Activated CD4-positive, alpha-beta T cell treated with anti-CD3 and anti-CD28 coated beads for 36 hours (primary cell): ENCODE measurements around the gene WDR93. TPM values are rescaled to one million over a fixed set of nuclear protein-coding genes. Genes with fewer than 3 reads are reported as not detected.
"Not testable (repeated sequence)": the region's sequence is repeated elsewhere in the genome, so short reads cannot be mapped to it uniquely, and the experiment has no call there.

ENCODE experiments used
- ATAC-seq: fragments of 200-7000 bp; cut with Tn5 transposase; one replicate; pipeline ENCODE4 v1.10.0; 2021; ENCODE audit warnings: mild to moderate bottlenecking, moderate library complexity
- CTCF ChIA-PET: fragments of 350-600 bp; sonication (Branson Sonifier 250); formaldehyde crosslinking; loops from one replicate; lab custom pipeline; 2021; ENCODE audit warnings: antibody characterized with exemption; lab: Charles Lee
- POLR2A ChIA-PET: fragments of 350-600 bp; sonication (Branson Sonifier 250); formaldehyde crosslinking; loops from one replicate; lab custom pipeline; 2021; ENCODE audit warnings: antibody characterized with exemption, inconsistent platforms; lab: Charles Lee
- DNase-seq: peaks from one replicate; pipeline ENCODE4 v3.0.0-alpha.2; 2020
- H3K27ac Mint-ChIP-seq: one replicate; pipeline ENCODE4 v1.8.0; 2021; ENCODE audit warnings: mixed read lengths
- H3K27me3 Mint-ChIP-seq: one replicate; pipeline ENCODE4 v1.8.0; 2021; ENCODE audit warnings: mixed read lengths
- H3K36me3 Mint-ChIP-seq: one replicate; pipeline ENCODE4 v1.8.0; 2021; ENCODE audit warnings: low read depth, mixed read lengths
- H3K4me1 Mint-ChIP-seq: one replicate; pipeline ENCODE4 v1.8.0; 2021; ENCODE audit warnings: mixed read lengths
- H3K4me3 Mint-ChIP-seq: one replicate; pipeline ENCODE4 v1.8.0; 2021; ENCODE audit warnings: mild to moderate bottlenecking, moderate library complexity, mixed read lengths
- H3K9me3 Mint-ChIP-seq: one replicate; pipeline ENCODE4 v1.8.0; 2021; ENCODE audit warnings: low read depth, mixed read lengths
- intact Hi-C, 2 experiments: fragments of 100-400 bp; cut with DNase I in 1 of 2; cut with micrococcal nuclease in 1 of 2; formaldehyde crosslinking; loops; one replicate each; pipeline versions ENCODE4 v1.14.2 to v1.15.1; 2022 to 2024; cut with DNase I, micrococcal nuclease
- total RNA-seq, 2 experiments: library from RNA; stranded (reverse); gene quantifications; one replicate each; pipeline ENCODE4 v1.2.3, GENCODE V29; 2021

WDR93 gene
- total RNA-seq, 2 experiments from 2014 or later = not detected

GRCh38 chr15:89673165-89673512 lies 17.5 kb upstream of the WDR93 start:
- peak; percentile 52 for DNase-seq
- no peaks in the 10 kb centered on the region for H3K9me3 Mint-ChIP-seq
- H3K4me3 Mint-ChIP-seq = no peak overlapping the region
- H3K36me3 Mint-ChIP-seq = no peaks in the 10 kb centered on the region
- ChIA-PET POLR2A (no interaction called here), CTCF (interaction anchor here (0.5 to 1.8 kb wide), 6 partner anchors 16 to 415 kb away, joined by 3 to 7 read pairs (median 4); no protein-coding TSS in a partner anchor)
- H3K27ac Mint-ChIP-seq = no peak overlapping the region
- H3K27me3 Mint-ChIP-seq = no peaks in the 10 kb centered on the region
- intact Hi-C loops = no loop called here
- H3K4me1 Mint-ChIP-seq = no peaks in the 10 kb centered on the region
- ATAC-seq = peak; percentile 55

GRCh38 chr15:89674526-89674925 lies 16.1 kb upstream of the WDR93 start:
- H3K4me3 Mint-ChIP-seq = no peak overlapping the region
- intact Hi-C loops = no loop called here
- ChIA-PET CTCF (interaction anchor here (1.0 to 1.8 kb wide), 3 partner anchors 14 to 28 kb away, joined by 3 to 5 read pairs (median 4); no protein-coding TSS in a partner anchor), POLR2A (no interaction called here)
- no peaks in the 10 kb centered on the region for H3K4me1 Mint-ChIP-seq
- ATAC-seq = no peak
- no peak overlapping the region for H3K27ac Mint-ChIP-seq
- H3K36me3 Mint-ChIP-seq = no peaks in the 10 kb centered on the region
- H3K9me3 Mint-ChIP-seq = no peaks in the 10 kb centered on the region
- no peaks in the 10 kb centered on the region for H3K27me3 Mint-ChIP-seq
- DNase-seq = no peak

GRCh38 chr15:89675606-89676005 lies 15.0 kb upstream of the WDR93 start:
- no peaks in the 10 kb centered on the region for H3K4me1 Mint-ChIP-seq
- H3K4me3 Mint-ChIP-seq = no peak overlapping the region
- intact Hi-C loops = no loop called here
- no peaks in the 10 kb centered on the region for H3K36me3 Mint-ChIP-seq
- ChIA-PET POLR2A (no interaction called here), CTCF (interaction anchor here (0.6 to 0.8 kb wide), 4 partner anchors 10 to 1853 kb away, joined by 3 read pairs; no protein-coding TSS in a partner anchor)
- no peak overlapping the region for H3K27ac Mint-ChIP-seq
- no peaks in the 10 kb centered on the region for H3K27me3 Mint-ChIP-seq
- ATAC-seq (no peak), DNase-seq (no peak)
- no peaks in the 10 kb centered on the region for H3K9me3 Mint-ChIP-seq

- POLR2A ChIA-PET = interaction anchor here (0.6 kb wide), 1 partner anchor 98 kb away, joined by 6 read pairs; no protein-coding TSS in a partner anchor
- no peaks in the 10 kb centered on the region for H3K36me3 Mint-ChIP-seq
- DNase-seq (no peak), ATAC-seq (no peak)
- CTCF ChIA-PET = no interaction called here
- no peaks in the 10 kb centered on the region for H3K9me3 Mint-ChIP-seq
- no peaks in the 10 kb centered on the region for H3K27me3 Mint-ChIP-seq
- H3K4me3 Mint-ChIP-seq = no peak overlapping the region
- intact Hi-C loops = no loop called here
- no peak overlapping the region for H3K27ac Mint-ChIP-seq
- no peaks in the 10 kb centered on the region for H3K4me1 Mint-ChIP-seq
These were observed 13.2 kb upstream of the WDR93 start for GRCh38 chr15:89677381-89677780.

GRCh38 chr15:89679212-89679611 lies 11.4 kb upstream of the WDR93 start, which contains the start of gene PLIN1:
Gene PLIN1 (minus strand): TSS chr15:89679367. CDS start chr15:89677489, 1,878 bp downstream.
- no peaks in the 10 kb centered on the region for H3K9me3 Mint-ChIP-seq
- CTCF ChIA-PET = interaction anchor here (0.7 kb wide), 1 partner anchor 10 kb away, joined by 3 read pairs; no protein-coding TSS in a partner anchor
- H3K4me1 Mint-ChIP-seq = no peaks in the 10 kb centered on the region
- DNase-seq = no peak
- H3K36me3 Mint-ChIP-seq = peaks cover 6% of the 10 kb centered on the region
- no peaks in the 10 kb centered on the region for H3K27me3 Mint-ChIP-seq
- intact Hi-C loops = no loop called here
- H3K4me3 Mint-ChIP-seq = no peak within 1 kb of the TSS
- no peak within 1 kb of the TSS for H3K27ac Mint-ChIP-seq
- POLR2A ChIA-PET = no interaction called here
- ATAC-seq = no peak

- no peak overlapping the region for H3K4me3 Mint-ChIP-seq
- H3K4me1 Mint-ChIP-seq = no peaks in the 10 kb centered on the region
- H3K27ac Mint-ChIP-seq = no peak overlapping the region
- H3K27me3 Mint-ChIP-seq = no peaks in the 10 kb centered on the region
- peaks cover 6% of the 10 kb centered on the region for H3K36me3 Mint-ChIP-seq
- DNase-seq (no peak), ATAC-seq (no peak)
- no peaks in the 10 kb centered on the region for H3K9me3 Mint-ChIP-seq
- CTCF ChIA-PET = no interaction called here
- intact Hi-C loops = no loop called here
- POLR2A ChIA-PET = no interaction called here
These were observed 10.2 kb upstream of the WDR93 start for GRCh38 chr15:89680282-89680873.

- H3K27ac Mint-ChIP-seq = no peak overlapping the region
- peaks cover 9% of the 10 kb centered on the region for H3K36me3 Mint-ChIP-seq
- ChIA-PET POLR2A (no interaction called here), CTCF (no interaction called here)
- no peaks in the 10 kb centered on the region for H3K9me3 Mint-ChIP-seq
- no peak overlapping the region for H3K4me3 Mint-ChIP-seq
- no peaks in the 10 kb centered on the region for H3K27me3 Mint-ChIP-seq
- DNase-seq = no peak
- no peaks in the 10 kb centered on the region for H3K4me1 Mint-ChIP-seq
- ATAC-seq = no peak
- intact Hi-C loops = no loop called here
These were observed 9.5 kb upstream of the WDR93 start for GRCh38 chr15:89681146-89681545.

- intact Hi-C loops = no loop called here
- Mint-ChIP-seq H3K27me3 (no peaks in the 10 kb centered on the region), H3K4me3 (no peak overlapping the region), H3K4me1 (peaks cover 10% of the 10 kb centered on the region), H3K9me3 (no peaks in the 10 kb centered on the region), H3K27ac (no peak overlapping the region), H3K36me3 (peaks cover 9% of the 10 kb centered on the region)
- ChIA-PET CTCF (interaction anchor here (0.6 kb wide), 1 partner anchor 68 kb away, joined by 3 read pairs; no protein-coding TSS in a partner anchor), POLR2A (no interaction called here)
- DNase-seq (no peak), ATAC-seq (no peak)
These were observed 4.6 kb upstream of the WDR93 start for GRCh38 chr15:89685995-89686394.

GRCh38 chr15:89686522-89686921 lies 4.1 kb upstream of the WDR93 start:
- Mint-ChIP-seq H3K27ac (no peak overlapping the region), H3K27me3 (no peaks in the 10 kb centered on the region), H3K9me3 (no peaks in the 10 kb centered on the region), H3K4me1 (peaks cover 12% of the 10 kb centered on the region), H3K4me3 (no peak overlapping the region), H3K36me3 (peaks cover 9% of the 10 kb centered on the region)
- CTCF ChIA-PET = interaction anchor here (0.6 kb wide), 1 partner anchor 69 kb away, joined by 3 read pairs; no protein-coding TSS in a partner anchor
- POLR2A ChIA-PET = no interaction called here
- ATAC-seq = no peak
- no peak for DNase-seq
- intact Hi-C loops = no loop called here

- CTCF ChIA-PET = interaction anchor here (0.6 to 1.9 kb wide), 2 partner anchors 16 to 20 kb away, joined by 3 to 5 read pairs; no protein-coding TSS in a partner anchor
- H3K4me1 Mint-ChIP-seq = peaks cover 12% of the 10 kb centered on the region
These were observed 708 bp upstream of the WDR93 start for GRCh38 chr15:89689930-89690275.

GRCh38 chr15:89693091-89693490 lies 2.5 kb downstream of the WDR93 start:
- no peak for DNase-seq
- Mint-ChIP-seq H3K4me1 (peaks cover 12% of the 10 kb centered on the region), H3K4me3 (no peak overlapping the region), H3K9me3 (no peaks in the 10 kb centered on the region), H3K36me3 (no peaks in the 10 kb centered on the region), H3K27me3 (no peaks in the 10 kb centered on the region), H3K27ac (no peak overlapping the region)
- ChIA-PET CTCF (no interaction called here), POLR2A (no interaction called here)
- intact Hi-C loops = loop anchor here (5.0 to 10.0 kb wide), 2 partner anchors 118 to 539 kb away; partner anchors contain the start of genes CIB1 (in 1 of the 2), GDPGP1 (in 1 of the 2) and TICRR (in 1 of the 2)
- ATAC-seq = no peak

More at GRCh38 chr15:89689930-89690275, 708 bp upstream of the WDR93 start:
- Mint-ChIP-seq H3K27ac (peak overlapping the region; percentile 82), H3K4me3 (peak overlapping the region; percentile 85)
- H3K36me3 Mint-ChIP-seq, DNase-seq, POLR2A ChIA-PET, ATAC-seq, H3K9me3 Mint-ChIP-seq, H3K27me3 Mint-ChIP-seq: not testable (repeated sequence)
- intact Hi-C loops = loop anchor here (1.0 to 10.0 kb wide), 6 partner anchors 60 to 542 kb away; partner anchors contain the start of genes TICRR (in 2 of the 2), CIB1 (in 1 of the 2) and GDPGP1 (in 1 of the 2)

- DNase-seq = no peak
- POLR2A ChIA-PET = no interaction called here
- intact Hi-C loops = loop anchor here (5.0 to 10.0 kb wide), 2 partner anchors 119 to 539 kb away; partner anchors contain the start of genes CIB1 (in 1 of the 2), GDPGP1 (in 1 of the 2) and TICRR (in 1 of the 2)
These were observed 3.1 kb downstream of the WDR93 start for GRCh38 chr15:89693696-89694095.

More at GRCh38 chr15:89693696-89694095, 3.1 kb downstream of the WDR93 start:
- Mint-ChIP-seq H3K4me3 (no peak overlapping the region), H3K27ac (no peak overlapping the region), H3K9me3 (no peaks in the 10 kb centered on the region), H3K36me3 (no peaks in the 10 kb centered on the region), H3K4me1 (peaks cover 12% of the 10 kb centered on the region), H3K27me3 (no peaks in the 10 kb centered on the region)
- CTCF ChIA-PET = no interaction called here
- no peak for ATAC-seq
